T-helper 1 cell treated with Interleukin-12 subunit alpha and Interleukin-12 subunit beta and Interleukin-4 antibody, amounts not matched to agents 30 ng/mL and 1 ng/mL, for 36 hours (primary cell): ENCODE data around the gene NET1. TPM values are rescaled to one million over a fixed set of nuclear protein-coding genes. Genes with fewer than 3 reads are reported as not detected.

ENCODE experiments used
- intact Hi-C: fragments of 100-400 bp; cut with micrococcal nuclease; formaldehyde crosslinking; loops from one replicate; pipeline ENCODE4 v1.15.1; 2024
- total RNA-seq: library from RNA; stranded (reverse); gene quantifications from 2 replicates; pipeline ENCODE4 v1.2.3, GENCODE V29; 2022

The NET1 gene
- total RNA-seq, 1 donor from 2014 or later = 41.8 TPM

- intact Hi-C loops = no loop called here
Observed at GRCh38 chr10:5479481-5480161, 67.3 kb downstream of the NET1 start.

- intact Hi-C loops = no loop called here
Observed at GRCh38 chr10:5480162-5480941, 68.0 kb downstream of the NET1 start.

- intact Hi-C loops = no loop called here
Observed at GRCh38 chr10:5481121-5481520, 68.8 kb downstream of the NET1 start.

- intact Hi-C loops = no loop called here
Observed at GRCh38 chr10:5482016-5482415, 69.7 kb downstream of the NET1 start.

GRCh38 chr10:5484205-5484604, 71.8 kb downstream of the NET1 start:
- intact Hi-C loops = no loop called here

- intact Hi-C loops = no loop called here
Observed at GRCh38 chr10:5485290-5485689, 72.9 kb downstream of the NET1 start.

- intact Hi-C loops = no loop called here
Observed at GRCh38 chr10:5485948-5486852, 73.8 kb downstream of the NET1 start.

- intact Hi-C loops = no loop called here
Observed at GRCh38 chr10:5486853-5487235, 74.5 kb downstream of the NET1 start.

GRCh38 chr10:5488272-5489161, 76.2 kb downstream of the NET1 start:
- intact Hi-C loops = no loop called here

- intact Hi-C loops = no loop called here
Observed at GRCh38 chr10:5490032-5490431, 77.7 kb downstream of the NET1 start.

GRCh38 chr10:5490698-5491464, 78.5 kb downstream of the NET1 start:
- intact Hi-C loops = no loop called here

- intact Hi-C loops = no loop called here
Observed at GRCh38 chr10:5491477-5491876, 79.1 kb downstream of the NET1 start.

GRCh38 chr10:5492322-5492855, 80.0 kb downstream of the NET1 start:
- intact Hi-C loops = no loop called here

- intact Hi-C loops = no loop called here
Observed at GRCh38 chr10:5492929-5493576, 80.7 kb downstream of the NET1 start.

GRCh38 chr10:5493691-5494090, 81.3 kb downstream of the NET1 start:
- intact Hi-C loops = no loop called here

- intact Hi-C loops = no loop called here
Observed at GRCh38 chr10:5494611-5495010, 82.3 kb downstream of the NET1 start.

- intact Hi-C loops = no loop called here
Observed at GRCh38 chr10:5496261-5497250, 84.2 kb downstream of the NET1 start.

- intact Hi-C loops = no loop called here
Observed at GRCh38 chr10:5497289-5497688, 84.9 kb downstream of the NET1 start.
